ENCODE data around the gene NCBP1.
"Not testable (repeated sequence)": the region's sequence is repeated elsewhere in the genome, so short reads cannot be mapped to it uniquely, and the experiment has no call there.

NCBP1 gene

DNA sequence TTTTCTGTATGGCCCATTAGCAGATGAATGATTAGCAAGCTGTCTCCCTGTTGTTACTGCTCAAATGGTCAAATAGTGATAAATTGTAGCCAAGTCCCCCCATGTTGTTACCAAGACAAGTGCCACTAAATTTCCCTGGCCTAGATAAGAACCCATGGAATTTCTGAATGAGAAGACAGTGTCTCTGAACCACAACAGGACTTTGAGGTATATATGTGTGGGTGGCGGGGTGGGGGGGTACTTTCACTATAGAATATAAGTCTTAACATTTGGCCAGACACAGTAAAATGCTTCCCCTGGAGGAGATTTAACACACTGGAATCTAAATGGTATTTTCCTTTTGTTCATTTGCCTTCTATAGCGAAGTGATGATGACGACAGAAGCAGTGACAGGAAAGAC lies 34.9 kb downstream of the NCBP1 start:
- DNase-seq (ENCODE audit: low spot score) (no peak), FAIRE-seq (no peak)

DNA sequence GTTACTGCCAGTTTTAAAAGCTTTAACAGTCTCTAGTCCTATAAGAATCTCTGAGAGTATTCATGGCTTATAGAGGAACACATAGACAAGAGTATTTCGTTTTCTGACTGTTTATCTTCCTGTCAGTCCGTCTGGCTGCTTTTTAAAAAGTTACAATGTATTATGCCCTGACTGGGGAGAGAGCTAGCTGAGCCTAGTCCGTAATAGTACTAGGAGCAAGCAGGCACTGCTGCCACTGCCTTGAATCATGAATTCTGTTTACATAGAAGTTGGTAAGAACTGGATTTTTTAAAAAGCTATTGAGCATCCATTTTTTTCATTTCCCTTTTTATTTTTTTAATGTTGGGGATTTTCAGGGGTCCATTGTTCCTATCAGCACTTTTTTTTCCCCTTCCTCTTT lies 37.0 kb downstream of the NCBP1 start:
- FAIRE-seq (no peak), DNase-seq (ENCODE audit: low spot score) (no peak)

DNA sequence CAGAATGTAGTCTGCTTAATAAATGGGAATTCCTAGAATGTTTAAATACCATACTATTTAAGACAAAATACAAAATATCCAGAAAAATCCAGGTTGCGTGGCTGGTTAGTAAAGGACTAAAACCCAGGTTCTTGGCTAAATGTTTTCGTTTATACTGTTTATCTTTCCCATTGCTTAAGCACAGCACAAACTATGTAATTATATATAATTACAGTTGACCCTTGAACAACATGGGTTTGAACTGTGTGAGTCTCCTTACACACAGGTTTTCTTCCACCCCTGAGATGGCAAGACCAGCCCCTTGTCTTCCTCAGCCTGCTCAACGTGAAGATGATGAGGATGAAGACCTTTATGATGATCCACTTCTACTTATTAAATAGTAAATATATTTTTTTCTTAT lies 38.8 kb downstream of the NCBP1 start:
- no peak for DNase-seq (ENCODE audit: low spot score)
- FAIRE-seq: no peak

DNA sequence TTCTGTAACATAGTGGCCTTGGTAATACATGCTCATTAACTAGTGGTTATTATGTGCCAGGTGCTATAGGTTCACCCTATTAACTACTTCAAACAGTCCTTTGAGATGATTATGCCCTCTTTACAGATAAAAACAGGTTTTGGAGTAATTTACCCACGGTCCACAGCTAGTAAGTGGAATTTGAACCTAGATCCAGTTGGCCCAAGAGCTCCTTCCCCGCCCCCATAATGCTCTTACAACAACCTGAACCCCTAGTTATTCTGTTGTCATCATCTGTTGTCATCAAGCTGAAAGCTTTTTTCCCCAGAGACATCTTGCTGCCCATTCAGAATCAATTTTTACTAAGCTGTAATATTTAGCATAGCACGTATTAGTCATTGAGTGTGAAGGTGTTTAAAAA lies 40.3 kb downstream of the NCBP1 start:
- FAIRE-seq (no peak), DNase-seq (ENCODE audit: low spot score) (no peak)

DNA sequence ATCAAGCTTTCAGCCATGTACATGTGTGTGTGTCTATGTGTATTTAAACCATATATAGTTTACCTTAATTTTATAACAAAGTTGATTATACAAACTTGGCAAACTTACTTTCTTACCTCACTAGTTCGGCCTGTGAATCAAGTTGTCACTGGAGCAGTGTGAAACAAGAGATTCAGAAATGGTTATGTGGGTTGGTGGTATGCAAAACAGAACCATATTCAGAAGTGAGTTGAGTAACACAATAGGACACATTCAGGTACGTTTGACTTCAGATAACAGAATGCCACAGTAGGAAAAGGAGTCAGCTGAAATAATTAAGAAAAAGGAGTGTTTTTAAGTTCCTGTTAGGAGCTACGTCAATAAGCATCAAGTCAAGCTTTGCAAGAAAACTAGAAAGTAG lies 42.0 kb downstream of the NCBP1 start:
- FAIRE-seq (no peak), DNase-seq (ENCODE audit: low spot score) (no peak)

DNA sequence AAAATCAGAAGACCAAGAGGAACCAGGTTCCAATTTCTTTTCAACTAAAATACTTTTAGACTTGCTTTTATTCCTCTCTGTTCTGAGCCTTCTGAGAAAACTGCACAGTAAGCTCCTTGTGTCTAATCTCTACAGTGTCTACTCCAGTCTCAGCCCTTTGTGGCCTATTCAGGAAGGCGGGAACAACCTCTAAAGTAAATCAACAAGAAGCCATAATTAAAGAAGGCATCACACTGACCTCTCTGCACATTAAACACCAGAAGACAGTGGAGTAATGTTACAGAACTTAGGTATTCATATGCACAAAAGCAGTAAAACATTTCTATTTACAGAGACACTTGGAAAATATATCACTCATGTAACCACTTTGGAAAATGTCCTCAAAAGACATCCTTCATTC lies 48.6 kb downstream of the NCBP1 start:
- DNase-seq (ENCODE audit: low spot score): no peak
- FAIRE-seq: no peak

DNA sequence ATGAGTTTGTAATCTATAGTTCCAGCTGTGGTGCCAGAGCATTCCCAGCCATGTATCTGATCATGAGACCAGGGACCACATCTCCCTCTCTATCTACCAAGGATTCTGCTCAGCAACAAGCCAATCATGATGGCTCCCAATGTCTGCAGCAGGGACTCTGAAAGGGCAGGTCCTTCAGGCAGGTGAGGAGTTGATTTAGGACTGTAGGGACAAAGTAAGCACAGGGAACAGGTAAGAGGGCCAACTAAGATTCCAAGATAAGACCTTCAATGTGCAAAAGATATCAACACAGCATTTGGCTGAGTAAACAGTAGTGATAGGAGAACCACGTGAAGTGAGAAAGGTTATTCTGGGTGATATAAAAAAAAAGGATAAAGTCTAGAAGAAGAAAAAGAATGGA lies 55.0 kb downstream of the NCBP1 start:
- no peak for FAIRE-seq

DNA sequence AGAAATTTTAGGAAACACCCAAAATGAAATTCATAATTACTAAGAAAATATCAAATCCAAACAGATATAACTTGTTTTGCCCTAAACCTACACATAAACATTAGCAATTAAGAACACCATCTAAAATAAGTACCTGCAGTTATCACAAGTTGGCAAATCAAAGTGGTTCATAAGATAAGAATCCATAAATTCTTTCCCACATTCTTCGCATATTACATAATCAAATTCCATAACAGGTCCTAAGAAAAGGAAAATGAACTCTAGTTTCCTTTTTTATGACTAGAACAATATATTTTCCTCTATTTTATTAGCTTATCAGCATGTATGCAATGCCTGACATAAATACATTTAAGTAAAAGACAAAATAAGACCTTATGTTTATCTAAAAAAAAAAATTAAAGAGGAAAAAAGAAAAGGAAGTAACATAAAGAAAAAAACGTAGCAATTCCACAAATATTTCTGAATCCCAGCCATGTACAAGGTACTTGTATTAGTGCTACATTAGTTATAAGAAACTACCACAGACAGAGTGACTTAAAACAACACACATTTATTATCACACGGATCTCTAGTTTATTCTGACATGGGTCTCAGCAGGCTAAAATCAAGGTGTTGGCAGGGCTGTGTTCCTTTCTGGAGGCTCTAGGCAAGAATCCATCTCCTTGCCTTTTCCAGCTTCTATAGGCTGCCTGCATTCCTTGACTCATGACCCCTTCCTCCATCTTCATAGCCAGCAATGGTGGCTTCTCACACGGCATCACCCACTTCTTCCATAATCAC lies 56.0 kb downstream of the NCBP1 start:
- no peak for DNase-seq (ENCODE audit: low spot score)
- no peak for FAIRE-seq

More for the DNA sequence above, 55.0 kb downstream of the NCBP1 start:
- no peak for DNase-seq (ENCODE audit: low spot score)

DNA sequence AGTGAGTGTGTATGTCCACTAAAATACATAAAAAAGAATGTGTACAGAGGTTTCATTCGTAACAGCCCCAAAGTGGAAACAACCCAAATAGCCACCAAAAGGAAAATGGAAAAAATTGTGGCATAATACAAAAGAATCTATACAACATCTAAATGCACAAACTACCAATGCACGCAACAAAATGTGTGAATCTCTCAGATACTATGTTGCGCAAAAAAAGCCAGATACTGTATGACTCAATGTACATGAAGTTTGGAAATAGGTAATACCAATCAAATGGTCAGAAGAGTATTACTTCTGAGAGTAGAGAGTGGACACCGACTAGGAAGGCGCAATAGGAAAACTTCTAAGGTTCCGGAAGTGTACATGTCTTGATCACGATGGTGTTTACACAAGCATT lies 61.1 kb downstream of the NCBP1 start:
- DNase-seq (ENCODE audit: low spot score) (no peak), FAIRE-seq (no peak)

DNA sequence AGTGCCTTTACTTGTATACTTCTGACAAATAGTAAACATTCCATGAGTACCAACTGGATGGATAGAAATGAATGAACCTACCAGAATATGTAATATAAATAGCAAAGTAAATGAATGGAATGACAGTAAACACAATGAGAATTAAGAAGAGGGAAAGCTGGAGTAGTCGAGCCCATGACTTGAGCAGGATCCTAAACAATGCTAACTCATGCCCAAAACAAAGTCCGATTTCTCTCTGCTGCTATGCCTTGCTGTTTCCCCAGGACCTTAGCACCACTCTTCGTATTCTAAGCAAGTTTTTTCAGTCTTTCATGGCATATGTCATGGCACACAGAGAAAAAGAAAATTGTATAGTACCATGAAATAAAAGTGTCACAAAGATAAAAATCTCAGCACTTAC lies 61.8 kb downstream of the NCBP1 start:
- FAIRE-seq: no peak

DNA sequence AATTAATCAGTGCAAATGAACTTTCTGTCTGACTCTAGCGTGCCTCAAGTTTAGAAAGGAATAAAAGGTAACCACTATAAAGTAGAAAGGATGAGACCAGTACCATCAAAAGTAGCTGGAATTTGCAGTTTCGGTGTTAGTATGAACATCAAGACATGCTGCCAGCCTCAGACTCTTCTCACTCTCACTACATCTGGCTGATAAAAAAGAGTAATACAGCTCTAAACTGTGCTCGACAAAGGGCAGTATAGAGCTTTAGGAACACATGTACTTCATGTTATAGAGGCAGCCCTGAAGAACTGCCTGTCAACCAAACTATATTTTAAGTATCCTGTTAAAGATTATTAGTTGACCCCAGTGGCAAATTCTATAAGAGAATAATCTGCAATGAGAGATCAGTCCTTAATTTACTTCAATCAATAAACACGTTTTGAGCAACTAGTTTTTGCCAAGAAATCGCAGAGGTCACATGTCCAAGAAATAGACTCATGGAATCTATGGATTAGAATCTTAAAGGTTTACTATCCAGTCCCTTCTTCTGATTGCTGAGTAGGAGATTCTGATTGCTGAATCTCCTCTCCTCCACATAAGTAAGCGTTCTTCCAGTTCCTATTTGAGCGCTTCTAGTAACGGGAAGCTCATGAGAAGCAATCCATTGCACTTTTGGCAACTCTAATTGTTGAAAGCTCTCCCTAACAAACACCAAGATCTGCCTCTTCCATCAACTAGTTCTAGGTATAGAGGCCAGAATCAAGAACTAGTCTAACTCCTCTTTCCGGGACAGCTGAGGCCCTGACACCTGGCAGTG lies 62.6 kb downstream of the NCBP1 start:
- DNase-seq (ENCODE audit: low spot score): no peak
- no peak for FAIRE-seq

More for the DNA sequence above, 61.8 kb downstream of the NCBP1 start:
- no peak for DNase-seq (ENCODE audit: low spot score)

DNA sequence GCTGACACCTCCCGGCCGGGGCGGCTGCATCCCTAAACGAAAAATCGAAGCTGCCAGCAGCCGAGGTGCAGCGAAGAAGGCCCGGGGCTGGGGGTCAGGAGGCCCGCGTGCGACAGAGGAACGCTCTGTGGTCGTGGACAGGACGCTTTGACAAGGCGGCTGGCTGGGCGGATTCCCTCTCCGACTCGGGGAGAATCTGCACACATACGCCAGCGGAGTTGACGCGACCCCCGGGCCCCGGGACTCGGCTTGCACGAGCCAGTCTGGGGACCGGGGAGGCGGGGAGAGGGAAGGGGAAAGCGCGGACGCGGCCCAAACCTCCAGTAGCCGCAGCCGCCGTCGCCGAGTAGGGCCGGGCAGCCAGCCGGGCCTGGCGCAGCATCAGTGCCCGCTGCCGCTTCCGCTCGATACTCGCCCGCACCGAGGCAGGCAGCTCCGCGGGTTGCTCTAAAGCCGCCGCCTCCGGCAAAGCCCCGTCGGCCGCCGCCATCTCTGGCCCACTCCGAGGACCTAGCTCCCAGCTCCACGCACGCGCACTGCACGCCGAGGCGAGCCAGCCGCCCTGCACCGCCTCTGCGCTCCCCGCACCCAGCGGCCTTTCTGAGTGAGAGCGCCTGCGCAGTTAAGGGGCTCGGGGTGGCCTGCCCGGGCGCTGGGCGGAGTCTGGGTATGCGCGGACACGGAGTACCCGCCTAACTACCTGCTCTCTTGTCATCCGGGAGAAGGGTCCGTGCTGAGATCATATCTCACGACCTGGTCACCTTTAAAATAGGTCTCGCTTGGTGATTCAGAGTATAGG lies 63.4 kb downstream of the NCBP1 start, which contains the start of gene XPA:
Gene XPA, minus strand, starts transcription at position 538 of the 799 bp plus-strand sequence. Its CDS starts 48 bp downstream, at position 490.
- DNase-seq (ENCODE audit: low spot score) (peak; percentile 98), FAIRE-seq (no peak)

DNA sequence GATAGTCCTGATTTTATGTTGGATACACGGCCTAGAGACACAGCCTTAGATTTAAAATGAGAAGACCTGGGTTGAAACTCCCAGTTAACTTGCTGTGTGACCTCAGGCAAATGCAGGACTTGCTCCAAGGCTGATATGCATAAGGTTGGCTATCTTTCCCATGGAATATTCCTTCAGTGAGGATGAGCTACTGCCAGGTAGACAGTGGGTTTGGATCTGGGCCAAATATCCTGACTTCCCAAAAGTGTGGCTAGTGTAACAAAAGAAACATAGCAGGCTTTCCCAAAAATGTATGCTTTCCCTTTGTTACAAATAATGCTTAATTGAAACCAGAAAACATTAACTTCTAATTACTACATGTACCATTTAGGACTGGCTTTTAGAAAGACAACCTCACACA lies 64.2 kb downstream of the NCBP1 start:
- DNase-seq (ENCODE audit: low spot score): no peak
- FAIRE-seq: no peak

DNA sequence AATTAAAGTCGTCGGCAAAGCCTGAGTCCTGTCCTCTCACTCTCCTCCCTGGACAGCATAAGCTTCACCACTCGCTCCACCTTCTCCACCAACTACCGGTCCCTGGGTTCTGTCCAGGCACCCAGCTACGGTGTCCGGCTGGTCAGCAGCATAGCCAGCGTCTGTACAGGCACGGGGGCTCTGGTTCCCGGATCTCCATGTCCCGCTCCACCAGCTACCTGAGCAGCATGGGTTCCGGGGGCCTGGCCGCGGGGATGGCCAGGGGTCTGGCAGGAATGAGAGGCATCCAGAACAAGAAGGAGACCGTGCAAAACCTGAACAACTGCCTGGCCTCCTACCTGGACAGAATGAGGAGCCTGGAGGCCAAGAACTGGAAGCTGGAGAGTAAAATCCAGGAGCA lies 65.2 kb downstream of the NCBP1 start:
- FAIRE-seq: no peak

DNA sequence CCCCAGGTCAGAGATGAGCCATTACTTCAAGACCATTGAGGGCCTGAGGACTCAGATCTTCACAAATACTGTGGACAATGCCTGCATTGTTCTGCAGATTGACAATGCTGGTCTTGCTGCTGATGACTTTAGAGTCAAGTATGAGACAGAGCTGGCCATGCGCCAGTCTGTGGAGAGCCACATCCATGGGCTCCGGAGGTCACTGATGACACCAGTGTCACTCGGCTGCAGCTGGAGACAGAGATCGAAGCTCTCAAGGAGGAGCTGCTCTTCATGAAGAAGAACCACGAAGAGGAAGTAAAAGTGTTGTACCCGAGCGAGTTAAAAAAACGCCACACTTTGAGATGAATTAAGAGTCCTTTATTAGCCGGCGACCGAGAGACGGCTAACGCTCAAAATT lies 65.7 kb downstream of the NCBP1 start:
- FAIRE-seq; DNase-seq (ENCODE audit: low spot score): not testable (repeated sequence)

More for the DNA sequence above, 65.2 kb downstream of the NCBP1 start:
- no peak for DNase-seq (ENCODE audit: low spot score)

DNA sequence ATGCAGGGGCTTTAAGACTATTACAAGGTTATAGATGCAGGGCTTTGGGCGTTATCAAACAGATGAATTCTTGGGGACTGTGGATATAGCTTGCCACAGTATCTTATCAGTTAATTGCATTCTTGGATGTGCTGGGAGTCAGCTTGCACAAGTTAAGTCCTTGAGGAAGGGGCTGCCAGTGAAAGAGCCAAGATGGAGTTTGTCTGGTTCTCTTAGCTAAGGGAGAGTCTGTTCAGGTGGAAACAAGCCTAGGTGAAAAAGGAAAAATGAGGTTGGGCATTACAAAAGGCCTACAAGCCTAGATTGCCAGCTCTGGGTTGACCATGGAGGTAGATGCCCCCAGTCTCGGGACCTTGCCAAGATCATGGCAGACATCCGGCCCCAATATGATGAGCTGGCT lies 66.2 kb downstream of the NCBP1 start:
- DNase-seq (ENCODE audit: low spot score); FAIRE-seq: not testable (repeated sequence)

DNA sequence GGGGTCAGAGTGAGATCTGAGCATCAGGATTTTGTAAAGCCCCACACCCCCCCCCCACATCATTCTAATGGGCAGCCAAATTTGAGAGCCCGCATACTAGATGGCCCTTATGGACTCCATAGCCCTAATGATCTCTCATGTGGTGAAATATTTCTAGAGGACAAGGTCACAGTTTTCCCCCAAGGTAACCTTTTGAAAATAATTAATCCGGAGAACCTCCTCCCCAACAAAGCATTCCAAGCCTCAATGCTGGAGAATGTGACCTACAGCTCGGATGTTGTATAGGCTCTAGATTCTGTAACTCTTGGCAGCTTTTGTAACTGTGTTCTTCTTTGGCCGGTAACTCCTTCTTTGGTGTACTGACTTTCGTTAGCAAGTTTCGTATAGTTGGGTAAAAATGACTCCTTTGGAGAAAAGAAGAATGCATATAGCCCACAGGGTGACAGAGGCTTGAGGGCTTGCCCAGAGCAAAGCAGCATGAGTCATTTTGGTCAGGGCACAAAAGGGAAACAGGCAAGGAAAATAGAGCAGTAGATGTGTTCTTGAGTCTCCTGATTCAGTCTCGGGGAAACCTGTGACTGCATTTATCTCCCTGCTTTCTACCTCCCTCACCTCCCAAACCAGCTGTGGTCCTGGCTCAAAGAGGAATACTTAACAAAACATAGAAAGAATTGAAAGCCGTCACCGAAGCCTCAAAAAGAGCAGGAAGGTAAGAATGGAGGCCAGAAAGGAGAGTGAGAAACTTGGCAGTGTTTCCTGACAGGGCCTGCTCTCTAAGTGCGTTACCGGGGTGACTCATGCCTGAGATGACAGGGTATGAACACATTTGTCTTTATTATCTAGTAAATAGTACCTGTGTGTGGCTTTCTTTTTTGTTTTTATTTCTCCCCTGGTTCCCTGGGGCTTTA lies 70.1 kb downstream of the NCBP1 start:
- DNase-seq (ENCODE audit: low spot score) (peak; percentile 81), FAIRE-seq (no peak)

DNA sequence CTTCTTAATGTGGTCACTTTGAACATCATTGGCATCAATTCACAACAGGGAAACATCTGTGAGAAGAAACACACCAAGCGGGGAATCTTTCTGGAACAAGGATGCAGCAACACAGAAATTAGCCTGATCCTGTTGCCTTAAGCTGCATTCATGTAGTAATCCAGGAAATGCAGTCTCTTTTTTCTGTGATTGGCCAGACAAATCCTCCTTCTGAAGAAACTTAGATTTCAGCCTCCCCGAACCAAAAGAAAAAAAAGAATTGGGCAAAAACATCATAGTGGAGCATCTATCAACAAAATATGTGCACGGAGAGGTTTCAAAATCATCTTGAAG lies 70.7 kb downstream of the NCBP1 start:
- DNase-seq (ENCODE audit: low spot score) (no peak), FAIRE-seq (no peak)

DNA sequence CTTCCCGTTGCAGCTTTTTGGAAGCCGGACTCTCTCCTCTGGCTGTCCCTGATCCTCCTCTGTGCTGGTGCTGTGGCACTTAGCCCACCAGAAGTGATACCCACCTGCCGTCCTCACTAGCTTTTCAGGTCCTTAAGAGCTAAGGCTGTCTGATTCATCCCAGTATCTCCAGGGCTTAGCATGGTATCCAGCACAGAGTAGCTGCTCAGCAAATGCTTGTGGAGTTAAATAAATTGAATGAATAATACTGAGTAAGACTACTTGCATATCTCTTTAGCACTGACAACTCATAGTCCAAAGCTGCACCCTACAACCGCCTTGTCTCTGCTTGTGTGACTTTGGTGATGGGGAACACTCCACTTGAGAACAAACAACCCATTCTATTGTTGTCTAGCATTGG lies 71.2 kb downstream of the NCBP1 start:
- DNase-seq (ENCODE audit: low spot score) (no peak), FAIRE-seq (no peak)

DNA sequence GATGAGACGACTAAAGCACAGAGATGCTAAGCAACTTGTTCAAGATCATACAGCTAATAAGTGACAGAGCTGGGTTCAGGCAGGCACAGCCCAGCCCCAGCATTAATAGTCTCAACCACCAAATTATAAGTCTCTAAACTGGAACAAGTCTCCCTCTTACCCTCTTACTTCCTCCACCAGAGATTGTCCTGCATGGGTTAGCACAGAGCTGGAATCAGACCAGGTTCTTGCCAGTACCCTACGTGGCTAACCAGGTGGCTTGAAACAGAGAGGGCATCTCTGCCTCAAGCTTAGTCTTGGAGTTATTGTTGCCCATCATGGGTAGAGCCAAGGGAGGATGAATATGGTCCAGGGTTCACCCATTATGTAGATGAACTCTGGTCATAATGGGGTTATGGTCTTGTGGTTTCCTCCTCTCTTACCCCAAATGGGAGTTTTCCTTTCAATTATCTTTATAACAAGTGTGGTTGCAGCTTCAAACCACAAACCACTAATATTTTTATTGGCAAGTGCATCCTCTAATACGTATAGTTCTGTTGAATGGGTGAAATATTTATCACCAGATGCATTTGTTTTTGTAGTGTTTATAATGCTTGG lies 71.8 kb downstream of the NCBP1 start:
- no peak for DNase-seq (ENCODE audit: low spot score)
- no peak for FAIRE-seq
